SK-N-SH (cell line): Measurements from ENCODE around the gene RNF126.

Experiments used
- CHD2 ChIP-seq: fragments of 150-350 bp; IDR thresholded peaks from 2 replicates; pipeline ENCODE4 v1.6.1; 2018; ENCODE audit warnings: low read length; ENCODE audit not compliant: partially characterized antibody
- ELF1 ChIP-seq: IDR thresholded peaks from 2 replicates; pipeline ENCODE4 v1.4.0; 2012
- EP300 ChIP-seq, 2 experiments: IDR thresholded peaks; 2 replicates each; pipeline versions ENCODE4 v1.4.0 to v1.6.1; 2012; ENCODE audit warnings: borderline replicate concordance in 1 of 2, low read depth in 1 of 2, low read length in 1 of 2
- EZH2phosphoT487 ChIP-seq: fragments of 200-600 bp; sonication (generic); IDR thresholded peaks from 2 replicates; pipeline ENCODE4 v1.6.1; 2017; ENCODE audit warnings: low read depth, mixed run types, mild to moderate bottlenecking, antibody characterized with exemption, moderate library complexity, borderline replicate concordance
- FOSL2 ChIP-seq: IDR thresholded peaks from 2 replicates; pipeline ENCODE4 v1.4.0; 2012; ENCODE audit warnings: low read depth, mild to moderate bottlenecking, moderate library complexity, borderline replicate concordance
- FOXM1 ChIP-seq: IDR thresholded peaks from 2 replicates; pipeline ENCODE4 v1.4.0; 2012; ENCODE audit warnings: low read depth, mild to moderate bottlenecking
- JUND ChIP-seq: IDR thresholded peaks from 2 replicates; pipeline ENCODE4 v1.4.0; 2012
- POLR2AphosphoS5 ChIP-seq: IDR thresholded peaks from 2 replicates; pipeline ENCODE4 v1.6.1; 2012; ENCODE audit warnings: low read depth, low read length
- REST ChIP-seq: IDR thresholded peaks from 2 replicates; pipeline ENCODE4 v1.6.1; 2012; ENCODE audit warnings: mild to moderate bottlenecking, low read depth, low read length, moderate library complexity
- RXRA ChIP-seq: IDR thresholded peaks from 2 replicates; pipeline ENCODE4 v1.4.0; 2012; ENCODE audit warnings: low read depth, mild to moderate bottlenecking, borderline replicate concordance
- SMC3 ChIP-seq: IDR thresholded peaks from 2 replicates; pipeline ENCODE4 v1.6.1; 2012; ENCODE audit warnings: low read depth, low read length, improper control_type of control experiment
- TEAD4 ChIP-seq: IDR thresholded peaks from 2 replicates; pipeline ENCODE4 v1.4.0; 2012; ENCODE audit warnings: mild to moderate bottlenecking, borderline replicate concordance; ENCODE audit not compliant: insufficient read depth
- YY1 ChIP-seq: IDR thresholded peaks from 2 replicates; pipeline ENCODE4 v1.4.0; 2012; ENCODE audit warnings: low read depth, mild to moderate bottlenecking
- TF ChIP-seq, protein P1 (sequence below): fragments of 200-600 bp; sonication (generic); IDR thresholded peaks from 2 replicates; pipeline ENCODE4 v1.6.1; 2017; ENCODE audit warnings: antibody characterized with exemption, mild to moderate bottlenecking, moderate library complexity

GRCh38 chr19:661427-662196 is 1.4 kb downstream of the RNF126 start:
- TF ChIP-seq, protein P1, sequence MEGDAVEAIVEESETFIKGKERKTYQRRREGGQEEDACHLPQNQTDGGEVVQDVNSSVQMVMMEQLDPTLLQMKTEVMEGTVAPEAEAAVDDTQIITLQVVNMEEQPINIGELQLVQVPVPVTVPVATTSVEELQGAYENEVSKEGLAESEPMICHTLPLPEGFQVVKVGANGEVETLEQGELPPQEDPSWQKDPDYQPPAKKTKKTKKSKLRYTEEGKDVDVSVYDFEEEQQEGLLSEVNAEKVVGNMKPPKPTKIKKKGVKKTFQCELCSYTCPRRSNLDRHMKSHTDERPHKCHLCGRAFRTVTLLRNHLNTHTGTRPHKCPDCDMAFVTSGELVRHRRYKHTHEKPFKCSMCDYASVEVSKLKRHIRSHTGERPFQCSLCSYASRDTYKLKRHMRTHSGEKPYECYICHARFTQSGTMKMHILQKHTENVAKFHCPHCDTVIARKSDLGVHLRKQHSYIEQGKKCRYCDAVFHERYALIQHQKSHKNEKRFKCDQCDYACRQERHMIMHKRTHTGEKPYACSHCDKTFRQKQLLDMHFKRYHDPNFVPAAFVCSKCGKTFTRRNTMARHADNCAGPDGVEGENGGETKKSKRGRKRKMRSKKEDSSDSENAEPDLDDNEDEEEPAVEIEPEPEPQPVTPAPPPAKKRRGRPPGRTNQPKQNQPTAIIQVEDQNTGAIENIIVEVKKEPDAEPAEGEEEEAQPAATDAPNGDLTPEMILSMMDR: no peak
- TF ChIP-seq JUND: no peak
- no peak for TF ChIP-seq TEAD4
- TF ChIP-seq POLR2AphosphoS5: no peak
- no peak for TF ChIP-seq EZH2phosphoT487
- TF ChIP-seq FOXM1: no peak
- TF ChIP-seq SMC3: no peak
- TF ChIP-seq ELF1: no peak
- no peak for TF ChIP-seq FOSL2
- no peak for TF ChIP-seq REST
- no peak for TF ChIP-seq RXRA
- no peak for TF ChIP-seq YY1
- no peak for TF ChIP-seq CHD2
- TF ChIP-seq EP300 (IDR thresholded peaks at IDR 0.05; ENCODE audit: borderline replicate concordance in 1 of 2, low read depth in 1 of 2, low read length in 1 of 2): no peak
